Body of pancreas (tissue), 4 donors: ENCODE measurements around the gene PKP1. TPM values are rescaled to one million over a fixed set of nuclear protein-coding genes. Genes with fewer than 3 reads are reported as not detected.
"Not testable (repeated sequence)": the region's sequence is repeated elsewhere in the genome, so short reads cannot be mapped to it uniquely, and the experiment has no call there.

Experiments
- ATAC-seq: fragments of 150-250 bp; one replicate; pipeline ENCODE4 v1.9.1; 2016
- DNase-seq, 4 donors: peaks; one replicate each; pipeline ENCODE4 v3.0.0-alpha.2; 2019
- H3K27ac ChIP-seq, 4 donors: fragments of 200-600 bp; sonication (generic); 1 replicate in 3 of 4; 2 replicates in 1 of 4; pipeline versions ENCODE4 v1.5.1 to v1.6.1; 2016 to 2019; ENCODE audit warnings: mild to moderate bottlenecking in 1 of 4, mixed read lengths in 1 of 4, moderate library complexity in 1 of 4
- H3K27me3 ChIP-seq, 2 donors: fragments of 200-600 bp; sonication (generic); one replicate each; pipeline ENCODE4 v1.6.0; 2016; ENCODE audit warnings: mild to moderate bottlenecking in 1 of 2
- H3K36me3 ChIP-seq, 2 donors: fragments of 200-600 bp; sonication (generic); replicated peaks in 1 of 2; 2 replicates each; pipeline ENCODE4 v1.5.1; 2016; ENCODE audit warnings: low read depth in 2 of 2; ENCODE audit not compliant: insufficient read depth in 1 of 2
- H3K4me1 ChIP-seq: fragments of 200-600 bp; sonication (generic); one replicate; pipeline ENCODE4 v1.6.0; 2016
- H3K4me3 ChIP-seq, 2 donors: fragments of 200-600 bp; sonication (generic); 1 replicate in 1 of 2; 2 replicates in 1 of 2; pipeline ENCODE4 v1.5.1; 2016 to 2019
- H3K9me3 ChIP-seq, 3 donors: fragments of 200-600 bp; sonication (generic); 1 replicate in 2 of 3; 2 replicates in 1 of 3; pipeline ENCODE4 v1.5.1; 2016
- CTCF ChIP-seq, 7 experiments: fragments of 450-650 bp in 4 of 7; fragments of 200-600 bp in 3 of 7; sonication (generic) in 3 of 7; IDR thresholded peaks; one replicate each; pipeline ENCODE4 v1.5.1; 2016 to 2019; ENCODE audit warnings: antibody characterized with exemption in 7 of 7
- POLR2A ChIP-seq, 3 donors: fragments of 450-650 bp; IDR thresholded peaks; one replicate each; pipeline ENCODE4 v1.6.1; 2016; ENCODE audit warnings: antibody characterized with exemption in 3 of 3, mild to moderate bottlenecking in 2 of 3
- WGBS, 2 donors: methylation state at CpG; one replicate each; pipeline ENCODE4 v1.1.5; 2017; 5-methylcytosine and 5-hydroxymethylcytosine counted together
- intact Hi-C: fragments of 100-400 bp; cut with DNase I; formaldehyde crosslinking; loops from one replicate; pipeline ENCODE4 v1.15.1; 2023
- total RNA-seq, 2 donors: library from RNA; depleted of rRNA; stranded (reverse); fragments of >200 nt; gene quantifications; one replicate each; pipeline ENCODE4 v1.1.0, GENCODE V29; 2016

The PKP1 gene
- total RNA-seq, result under 1 TPM in 1 of 2 donors, not detected in 1; 0.33 TPM

GRCh38 chr1:201282931-201283829, at the start of gene PKP1:
Gene PKP1 (plus strand): TSS chr1:201283506. CDS start chr1:201283703, 197 bp downstream.
- H3K27ac ChIP-seq, result no peak within 1 kb of the TSS
- peaks cover 12% of the 10 kb centered on the region for H3K4me1 ChIP-seq
- DNase-seq (peak; percentile 29 to 59 (median 48)), ATAC-seq (peak; percentile 69)
- intact Hi-C loops, result no loop called here
- whole genome bisulfite sequencing, 2 donors, result 4% methylated on average over 13 to 55 of the region's 55 CpGs
- peaks cover 0 to 16% of the 10 kb centered on the region in 2 donors for H3K27me3 ChIP-seq
- no peaks in the 10 kb centered on the region for H3K36me3 ChIP-seq
- no peaks in the 10 kb centered on the region for H3K9me3 ChIP-seq
- H3K4me3 ChIP-seq, result no peak within 1 kb of the TSS
- no peak for TF ChIP-seq CTCF (IDR thresholded peaks at IDR 0.05)
- no peak for TF ChIP-seq POLR2A (IDR thresholded peaks at IDR 0.05)

DNA sequence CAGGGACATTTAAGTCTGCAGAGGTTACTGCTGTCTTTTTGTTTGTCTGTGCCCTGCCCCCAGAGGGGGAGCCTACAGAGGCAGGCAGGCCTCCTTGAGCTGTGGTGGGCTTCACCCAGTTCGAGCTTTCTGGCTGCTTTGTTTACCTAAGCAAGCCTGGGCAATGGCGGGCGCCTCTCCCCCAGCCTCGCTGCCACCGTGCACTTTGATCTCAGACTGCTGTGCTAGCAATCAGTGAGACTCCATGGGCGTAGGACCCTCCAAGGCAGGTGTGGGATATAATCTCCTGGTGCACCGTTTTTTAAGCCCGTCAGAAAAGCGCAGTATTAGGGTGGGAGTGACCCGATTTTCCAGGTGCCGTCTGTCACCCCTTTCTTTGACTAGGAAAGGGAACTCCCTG, 43.7 kb upstream of the PKP1 start:
- not testable (repeated sequence) for H3K9me3 ChIP-seq, H3K4me1 ChIP-seq, DNase-seq, ATAC-seq, H3K27ac ChIP-seq, H3K27me3 ChIP-seq, H3K36me3 ChIP-seq, H3K4me3 ChIP-seq
- 78 to 95% methylated on average over 4 to 9 of the region's 11 CpGs for WGBS, 2 donors
- intact Hi-C loops, result loop anchor here (5.0 kb wide), 1 partner anchor 102 kb away; no protein-coding TSS in a partner anchor

DNA sequence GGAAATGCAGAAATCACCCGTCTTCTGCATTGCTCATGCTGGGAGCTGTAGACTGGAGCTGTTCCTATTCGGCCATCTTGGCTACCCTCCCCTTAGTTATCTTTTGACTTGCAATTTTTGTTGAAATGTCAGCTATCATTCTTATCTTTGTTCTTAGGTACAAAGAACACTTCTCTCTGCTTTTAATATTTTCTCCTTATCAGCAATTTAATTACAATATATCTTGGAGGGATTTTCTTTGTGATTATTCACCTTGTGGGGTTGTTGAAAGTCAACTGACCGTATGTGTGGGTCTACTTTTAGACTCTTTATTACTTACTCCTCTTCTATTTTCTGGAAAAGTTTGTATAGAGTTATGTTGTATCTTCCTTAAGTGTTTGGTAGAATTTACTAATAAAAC, 43.1 kb upstream of the PKP1 start:
- Histone ChIP-seq H3K36me3 (no peaks in the 10 kb centered on the region), H3K27me3 (no peaks in the 10 kb centered on the region), H3K9me3 (no peaks in the 10 kb centered on the region), H3K27ac (no peak overlapping the region), H3K4me1 (peaks cover 2% of the 10 kb centered on the region), H3K4me3 (no peak overlapping the region)
- ATAC-seq, result no peak
- no peak for DNase-seq
- intact Hi-C loops, result loop anchor here (5.0 kb wide), 1 partner anchor 103 kb away; no protein-coding TSS in a partner anchor
- WGBS, 2 donors, result 89 to 95% methylated on average over 3 of the region's 3 CpGs
- no peak for TF ChIP-seq CTCF (IDR thresholded peaks at IDR 0.05)
- no peak for TF ChIP-seq POLR2A (IDR thresholded peaks at IDR 0.05)

GRCh38 chr1:201241736-201242135, 41.6 kb upstream of the PKP1 start:
- WGBS, 2 donors, result 80 to 85% methylated on average over 2 of the region's 2 CpGs
- no peak overlapping the region for H3K4me3 ChIP-seq
- no peak for ATAC-seq

More at GRCh38 chr1:201241736-201242135, 41.6 kb upstream of the PKP1 start:
- TF ChIP-seq CTCF (IDR thresholded peaks at IDR 0.05), result no peak
- no peak for TF ChIP-seq POLR2A (IDR thresholded peaks at IDR 0.05)
- intact Hi-C loops, result loop anchor here (5.0 kb wide), 1 partner anchor 104 kb away; no protein-coding TSS in a partner anchor
- no peak overlapping the region for H3K27ac ChIP-seq
- no peaks in the 10 kb centered on the region for H3K9me3 ChIP-seq
- no peak for DNase-seq
- H3K36me3 ChIP-seq, result no peaks in the 10 kb centered on the region
- peaks cover 3% of the 10 kb centered on the region for H3K4me1 ChIP-seq
- H3K27me3 ChIP-seq, result no peaks in the 10 kb centered on the region
